Upper lobe of left lung (tissue), 4 donors: ENCODE data around the gene IRX3.

Source experiments
- EP300 ChIP-seq, 4 donors: sonication (generic); formaldehyde crosslinking; IDR thresholded peaks; one replicate each; pipeline ENCODE4 v1.5.1; 2017; ENCODE audit warnings: antibody characterized with exemption in 4 of 4, control low read depth in 2 of 4
- POLR2A ChIP-seq, 4 donors: fragments of 450-650 bp; IDR thresholded peaks; one replicate each; pipeline ENCODE4 v1.5.1; 2016 to 2017; ENCODE audit warnings: antibody characterized with exemption in 4 of 4, mild to moderate bottlenecking in 2 of 4
- POLR2AphosphoS5 ChIP-seq, 2 donors: sonication (generic); formaldehyde crosslinking; IDR thresholded peaks; one replicate each; pipeline ENCODE4 v1.5.1; 2017; ENCODE audit warnings: antibody characterized with exemption in 2 of 2
- TF ChIP-seq, protein P1 (sequence below), 6 experiments: fragments of 450-650 bp in 4 of 6; fragments of 200-600 bp in 2 of 6; sonication (generic) in 2 of 6; IDR thresholded peaks; one replicate each; pipeline ENCODE4 v1.5.1; 2016 to 2019; ENCODE audit warnings: antibody characterized with exemption in 6 of 6

- TF ChIP-seq, protein P1, sequence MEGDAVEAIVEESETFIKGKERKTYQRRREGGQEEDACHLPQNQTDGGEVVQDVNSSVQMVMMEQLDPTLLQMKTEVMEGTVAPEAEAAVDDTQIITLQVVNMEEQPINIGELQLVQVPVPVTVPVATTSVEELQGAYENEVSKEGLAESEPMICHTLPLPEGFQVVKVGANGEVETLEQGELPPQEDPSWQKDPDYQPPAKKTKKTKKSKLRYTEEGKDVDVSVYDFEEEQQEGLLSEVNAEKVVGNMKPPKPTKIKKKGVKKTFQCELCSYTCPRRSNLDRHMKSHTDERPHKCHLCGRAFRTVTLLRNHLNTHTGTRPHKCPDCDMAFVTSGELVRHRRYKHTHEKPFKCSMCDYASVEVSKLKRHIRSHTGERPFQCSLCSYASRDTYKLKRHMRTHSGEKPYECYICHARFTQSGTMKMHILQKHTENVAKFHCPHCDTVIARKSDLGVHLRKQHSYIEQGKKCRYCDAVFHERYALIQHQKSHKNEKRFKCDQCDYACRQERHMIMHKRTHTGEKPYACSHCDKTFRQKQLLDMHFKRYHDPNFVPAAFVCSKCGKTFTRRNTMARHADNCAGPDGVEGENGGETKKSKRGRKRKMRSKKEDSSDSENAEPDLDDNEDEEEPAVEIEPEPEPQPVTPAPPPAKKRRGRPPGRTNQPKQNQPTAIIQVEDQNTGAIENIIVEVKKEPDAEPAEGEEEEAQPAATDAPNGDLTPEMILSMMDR (IDR thresholded peaks at IDR 0.05) = no peak
- TF ChIP-seq EP300 (IDR thresholded peaks at IDR 0.05) (no peak), POLR2AphosphoS5 (IDR thresholded peaks at IDR 0.05) (no peak), POLR2A (IDR thresholded peaks at IDR 0.05) (no peak)
Measured at GRCh38 chr16:54269461-54269860, 17.1 kb downstream of the IRX3 start.
